ENCODE results near the gene GABBR2. TPM values are rescaled to one million over a fixed set of nuclear protein-coding genes. Genes with fewer than 3 reads are reported as not detected.

GABBR2 gene
- total RNA-seq, 2 donors from 2014 or later = not detected

DNA sequence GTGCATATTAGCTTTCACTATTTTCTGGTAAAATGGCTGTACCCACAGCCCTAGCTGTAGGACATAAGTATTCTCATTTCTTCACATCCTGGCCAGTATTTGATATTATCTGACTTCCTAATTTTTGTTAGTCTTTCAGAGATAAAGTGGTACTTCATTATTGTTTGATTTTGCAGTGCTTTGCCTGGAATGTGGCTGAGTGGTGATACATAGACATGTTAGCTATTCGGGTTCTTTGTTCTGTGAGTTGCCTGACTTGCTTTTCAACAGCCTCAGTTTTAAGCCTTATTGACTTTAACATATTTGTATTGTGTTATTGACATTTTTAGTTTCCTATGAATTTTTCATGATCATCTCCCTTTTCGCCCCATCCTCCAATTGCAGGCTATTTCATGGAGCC, 161.1 kb downstream of the GABBR2 start:
- H3K27me3 ChIP-seq = no peaks in the 10 kb centered on the region
- no peak overlapping the region for H3K4me3 ChIP-seq
- intact Hi-C loops (cut with DNase I) = no loop called here
- DNase-seq (no peak), ATAC-seq (no peak)
- H3K9me3 ChIP-seq = no peaks in the 10 kb centered on the region
- H3K27ac ChIP-seq = no peak overlapping the region
- no peaks in the 10 kb centered on the region for H3K36me3 ChIP-seq (replicated peaks in 1 of 2; ENCODE audit: insufficient read depth in 1 of 2, low read depth in 2 of 2)
- no peaks in the 10 kb centered on the region for H3K4me1 ChIP-seq
- 88 to 96% methylated on average over 2 of the region's 2 CpGs for WGBS, 2 donors
- TF ChIP-seq, protein P1, sequence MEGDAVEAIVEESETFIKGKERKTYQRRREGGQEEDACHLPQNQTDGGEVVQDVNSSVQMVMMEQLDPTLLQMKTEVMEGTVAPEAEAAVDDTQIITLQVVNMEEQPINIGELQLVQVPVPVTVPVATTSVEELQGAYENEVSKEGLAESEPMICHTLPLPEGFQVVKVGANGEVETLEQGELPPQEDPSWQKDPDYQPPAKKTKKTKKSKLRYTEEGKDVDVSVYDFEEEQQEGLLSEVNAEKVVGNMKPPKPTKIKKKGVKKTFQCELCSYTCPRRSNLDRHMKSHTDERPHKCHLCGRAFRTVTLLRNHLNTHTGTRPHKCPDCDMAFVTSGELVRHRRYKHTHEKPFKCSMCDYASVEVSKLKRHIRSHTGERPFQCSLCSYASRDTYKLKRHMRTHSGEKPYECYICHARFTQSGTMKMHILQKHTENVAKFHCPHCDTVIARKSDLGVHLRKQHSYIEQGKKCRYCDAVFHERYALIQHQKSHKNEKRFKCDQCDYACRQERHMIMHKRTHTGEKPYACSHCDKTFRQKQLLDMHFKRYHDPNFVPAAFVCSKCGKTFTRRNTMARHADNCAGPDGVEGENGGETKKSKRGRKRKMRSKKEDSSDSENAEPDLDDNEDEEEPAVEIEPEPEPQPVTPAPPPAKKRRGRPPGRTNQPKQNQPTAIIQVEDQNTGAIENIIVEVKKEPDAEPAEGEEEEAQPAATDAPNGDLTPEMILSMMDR (IDR thresholded peaks at IDR 0.05) = no peak
- no peak for TF ChIP-seq POLR2A (IDR thresholded peaks at IDR 0.05)

DNA sequence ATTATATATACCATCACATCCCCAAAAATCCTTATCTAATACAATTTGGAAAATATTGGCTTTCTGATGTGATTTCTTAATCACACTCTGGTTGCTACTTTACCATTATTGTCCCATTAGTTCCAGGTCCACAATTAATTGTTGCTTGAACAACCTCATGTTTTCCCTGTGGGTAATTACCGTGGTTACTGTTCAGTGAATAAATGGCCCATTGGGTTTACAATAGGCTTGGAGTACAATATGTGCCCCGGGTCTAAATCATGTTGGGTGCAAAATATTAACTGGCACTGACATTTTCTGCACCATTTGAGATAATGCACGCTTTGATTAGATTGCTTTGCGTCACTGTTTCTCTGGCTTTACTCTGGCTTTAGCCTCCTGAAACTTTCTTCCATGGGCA, 163.7 kb downstream of the GABBR2 start:
- WGBS, 2 donors = 33 to 42% methylated on average over 4 of the region's 4 CpGs
- H3K4me3 ChIP-seq = no peak overlapping the region
- no peak for TF ChIP-seq POLR2A (IDR thresholded peaks at IDR 0.05)
- TF ChIP-seq, protein P1 (IDR thresholded peaks at IDR 0.05) = no peak
- no peaks in the 10 kb centered on the region for H3K36me3 ChIP-seq (replicated peaks in 1 of 2; ENCODE audit: insufficient read depth in 1 of 2, low read depth in 2 of 2)
- no peak for ATAC-seq
- H3K9me3 ChIP-seq = no peaks in the 10 kb centered on the region
- no peak for DNase-seq
- intact Hi-C loops (cut with DNase I) = no loop called here
- H3K27ac ChIP-seq = no peak overlapping the region
- H3K4me1 ChIP-seq = no peaks in the 10 kb centered on the region
- no peaks in the 10 kb centered on the region for H3K27me3 ChIP-seq

DNA sequence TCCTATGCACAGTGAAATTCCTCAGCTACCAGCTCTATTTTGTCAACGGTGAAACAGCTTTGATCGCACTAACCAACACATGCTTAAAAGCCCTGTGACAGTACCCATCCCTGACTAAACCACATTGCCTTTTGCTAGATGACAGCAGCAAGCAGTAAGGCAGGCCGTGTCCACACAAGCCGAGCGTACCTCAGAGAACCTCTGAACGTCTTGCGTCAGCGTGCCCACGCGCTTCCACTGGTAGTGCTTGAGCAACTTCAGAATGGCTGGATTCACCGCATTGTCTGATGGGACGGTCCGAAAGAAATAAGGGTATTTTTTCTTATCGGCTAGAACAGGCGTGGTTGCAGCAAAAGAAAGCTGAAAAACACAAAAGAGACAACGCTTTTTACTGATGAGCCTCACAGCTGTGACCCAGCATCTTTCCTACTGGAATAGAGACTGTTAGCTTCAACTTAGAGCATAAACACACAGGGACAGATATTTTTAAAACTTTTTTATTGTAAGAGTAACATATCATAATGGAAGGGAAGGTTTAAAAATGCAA, 167.0 kb downstream of the GABBR2 start:
- no peak for TF ChIP-seq POLR2A (IDR thresholded peaks at IDR 0.05)
- TF ChIP-seq, protein P1 (IDR thresholded peaks at IDR 0.05) = no peak
- Histone ChIP-seq H3K27ac (no peak overlapping the region), H3K4me3 (no peak overlapping the region), H3K9me3 (no peaks in the 10 kb centered on the region), H3K27me3 (no peaks in the 10 kb centered on the region), H3K4me1 (no peaks in the 10 kb centered on the region), H3K36me3 (replicated peaks in 1 of 2; ENCODE audit: insufficient read depth in 1 of 2, low read depth in 2 of 2) (no peaks in the 10 kb centered on the region)
- DNase-seq = no peak
- no peak for ATAC-seq
- intact Hi-C loops (cut with DNase I) = no loop called here
- WGBS, 2 donors = 82 to 84% methylated on average over 16 of the region's 16 CpGs

DNA sequence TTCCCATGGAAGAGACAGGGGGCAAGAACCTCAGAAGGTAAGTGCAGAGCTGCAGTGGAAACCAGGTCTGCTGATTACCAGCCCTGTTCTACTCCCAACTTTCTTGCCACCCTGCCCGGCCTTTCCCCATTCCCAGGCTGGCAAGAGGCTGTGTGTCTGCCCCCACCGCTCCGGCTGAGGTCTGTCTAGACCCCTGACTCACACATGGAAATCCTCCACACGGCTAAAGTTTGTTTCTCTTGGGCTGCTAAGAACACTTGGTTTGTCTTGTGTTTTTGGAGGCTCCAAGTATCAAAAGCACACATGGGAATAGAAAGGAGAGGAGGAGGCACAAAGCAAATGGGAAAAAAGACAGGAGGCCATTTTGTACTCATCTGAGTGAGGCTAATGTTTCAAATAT, 168.3 kb downstream of the GABBR2 start:
- 85 to 87% methylated on average over 4 of the region's 4 CpGs for WGBS, 2 donors

DNA sequence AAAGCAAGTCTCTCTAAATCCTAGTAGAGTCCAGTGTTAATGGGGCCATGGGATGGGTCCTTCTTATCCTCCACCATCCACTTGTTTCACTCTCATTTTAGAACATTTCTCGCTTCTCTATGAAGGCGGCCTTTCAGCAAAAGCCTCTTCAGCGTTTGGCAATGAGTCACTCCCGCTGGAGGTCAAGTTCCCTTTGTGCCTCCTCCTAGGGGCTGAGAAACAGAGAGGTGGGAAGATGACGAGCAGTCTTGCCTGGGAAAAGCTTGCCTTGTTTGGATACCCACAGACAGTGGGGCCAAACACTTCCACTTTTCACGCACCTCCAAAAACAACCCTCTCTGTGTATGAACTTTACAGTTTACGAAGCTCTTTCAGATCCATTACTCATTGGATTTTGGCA, 168.8 kb downstream of the GABBR2 start:
- intact Hi-C loops (cut with DNase I) = no loop called here
- no peaks in the 10 kb centered on the region for H3K36me3 ChIP-seq (replicated peaks in 1 of 2; ENCODE audit: insufficient read depth in 1 of 2, low read depth in 2 of 2)
- H3K9me3 ChIP-seq = no peaks in the 10 kb centered on the region
- H3K4me1 ChIP-seq = no peaks in the 10 kb centered on the region
- no peak for TF ChIP-seq POLR2A (IDR thresholded peaks at IDR 0.05)
- TF ChIP-seq, protein P1 (IDR thresholded peaks at IDR 0.05) = no peak
- 76 to 87% methylated on average over 7 of the region's 7 CpGs for WGBS, 2 donors
- ATAC-seq = no peak
- H3K27me3 ChIP-seq = no peaks in the 10 kb centered on the region
- H3K27ac ChIP-seq = no peak overlapping the region
- DNase-seq = no peak
- no peak overlapping the region for H3K4me3 ChIP-seq

More for the DNA sequence above, 168.3 kb downstream of the GABBR2 start:
- Histone ChIP-seq H3K9me3 (no peaks in the 10 kb centered on the region), H3K36me3 (replicated peaks in 1 of 2; ENCODE audit: insufficient read depth in 1 of 2, low read depth in 2 of 2) (no peaks in the 10 kb centered on the region), H3K4me3 (no peak overlapping the region), H3K27me3 (no peaks in the 10 kb centered on the region), H3K4me1 (no peaks in the 10 kb centered on the region), H3K27ac (no peak overlapping the region)
- DNase-seq (no peak), ATAC-seq (no peak)
- TF ChIP-seq POLR2A (IDR thresholded peaks at IDR 0.05) = no peak
- TF ChIP-seq, protein P1 (IDR thresholded peaks at IDR 0.05) = no peak
- intact Hi-C loops (cut with DNase I) = no loop called here
